MG63 (cell line): ENCODE data around the gene KLK7. TPM values are rescaled to one million over a fixed set of nuclear protein-coding genes. Genes with fewer than 3 reads are reported as not detected.

Experiments
- DNase-seq: peaks from one replicate; pipeline ENCODE4 v3.0.0-alpha.2; 2020
- H3K27me3 ChIP-seq: fragments of 250-450 bp; sonication (Bioruptor Pico); 2 replicates; pipeline ENCODE4 v1.5.1; 2020; ENCODE audit warnings: mild to moderate bottlenecking, moderate library complexity
- H3K36me3 ChIP-seq: fragments of 250-450 bp; sonication (Bioruptor Pico); 2 replicates; pipeline ENCODE4 v1.5.1; 2020; ENCODE audit warnings: mild to moderate bottlenecking, moderate library complexity
- H3K4me3 ChIP-seq: fragments of 250-450 bp; sonication (Bioruptor Pico); 2 replicates; pipeline ENCODE4 v1.5.1; 2020; ENCODE audit warnings: mild to moderate bottlenecking, moderate library complexity
- H3K9me3 ChIP-seq: fragments of 250-450 bp; sonication (Bioruptor Pico); 2 replicates; pipeline ENCODE4 v1.5.1; 2020; ENCODE audit warnings: mild to moderate bottlenecking, moderate library complexity
- total RNA-seq: library from RNA; depleted of rRNA; stranded (reverse); fragments of >200 nt; shearing (Covaris generic); gene quantifications from 2 replicates; pipeline ENCODE4 v1.2.3, GENCODE V29; 2014; ENCODE audit warnings: low replicate concordance; rRNA removed

Gene KLK7
- total RNA-seq, 1 experiment from 2014 or later = 31.4 TPM

DNA sequence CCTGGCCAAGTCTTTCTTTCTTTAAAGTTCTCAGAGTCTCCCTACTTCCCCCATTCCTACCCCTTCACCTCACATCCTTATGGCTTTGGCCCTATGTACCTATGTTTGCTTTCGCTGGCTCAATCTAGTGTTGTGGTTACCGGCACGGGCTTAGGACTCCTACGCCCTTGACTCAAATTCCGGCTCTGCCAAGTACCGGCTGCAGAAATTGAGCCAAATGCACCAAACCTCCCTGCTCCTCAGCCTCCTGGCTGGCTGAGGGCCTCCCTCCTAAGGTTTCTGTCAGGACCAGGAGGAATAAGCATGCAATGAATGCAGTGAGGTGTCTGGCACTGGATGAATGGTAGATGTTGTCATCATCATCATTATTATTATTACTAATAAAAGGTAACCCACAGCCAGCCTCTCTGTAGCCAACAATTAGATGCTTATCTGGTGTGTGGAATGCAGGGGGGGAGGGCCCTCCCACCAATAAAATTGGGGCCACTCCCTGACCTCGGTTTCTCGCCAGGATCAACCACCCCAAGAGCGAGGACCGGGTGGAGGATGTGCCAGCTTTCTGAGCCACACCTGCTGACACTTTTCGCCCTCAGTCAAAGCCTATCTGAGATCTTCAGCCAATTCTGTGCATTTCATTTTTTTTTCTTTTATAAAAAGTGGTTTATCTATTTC, 51.6 kb downstream of the KLK7 start:
- Histone ChIP-seq H3K36me3 (no peaks in the 10 kb centered on the region), H3K4me3 (no peak overlapping the region)
- DNase-seq = peak; percentile 97

DNA sequence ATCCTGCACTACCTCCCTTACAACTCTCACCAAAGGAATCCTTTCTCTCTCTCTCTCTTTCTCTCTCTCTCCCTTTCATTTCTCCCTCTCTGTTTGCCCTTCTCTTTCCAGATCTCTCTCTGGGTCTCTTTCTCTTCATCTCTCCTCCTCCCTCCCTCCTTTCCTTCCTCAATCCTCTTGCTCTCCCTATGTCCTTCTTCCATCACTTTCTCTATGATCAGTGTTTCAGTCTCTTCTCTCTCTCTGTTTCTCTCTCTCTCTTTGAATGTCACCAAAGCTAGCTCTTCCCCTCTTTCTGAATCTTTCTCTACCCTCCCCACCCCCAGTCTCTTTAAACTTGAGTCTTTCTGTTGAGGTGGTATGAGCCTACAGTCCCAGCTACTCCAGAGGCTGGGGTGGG, 52.7 kb downstream of the KLK7 start:
- Histone ChIP-seq H3K4me3 (no peak overlapping the region), H3K9me3 (peaks cover 2% of the 10 kb centered on the region; the same call in 1 of the 2 replicates), H3K36me3 (no peaks in the 10 kb centered on the region), H3K27me3 (no peaks in the 10 kb centered on the region)
- DNase-seq = no peak

More for the DNA sequence above, 51.6 kb downstream of the KLK7 start:
- H3K27me3 ChIP-seq = no peaks in the 10 kb centered on the region
- H3K9me3 ChIP-seq = peaks cover 2% of the 10 kb centered on the region; the same call in 1 of the 2 replicates

DNA sequence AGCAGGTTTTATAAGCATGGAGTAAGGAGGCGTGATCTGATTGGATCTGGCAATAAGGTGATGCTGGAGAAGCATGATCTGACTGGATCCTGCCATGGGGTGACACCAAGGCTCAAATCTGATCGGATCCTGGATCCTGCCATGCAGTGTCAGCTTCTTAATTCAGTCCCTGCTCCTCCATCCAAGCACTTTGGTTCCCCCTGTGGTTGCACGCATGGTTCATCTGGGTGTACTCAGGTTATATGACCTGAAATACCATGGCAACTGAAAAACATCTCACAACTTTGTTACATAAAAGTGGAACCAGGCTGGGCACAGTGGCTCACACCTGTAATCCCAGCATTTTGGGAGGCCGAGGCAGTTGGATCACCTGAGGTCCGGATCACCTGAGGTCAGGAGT, 54.9 kb downstream of the KLK7 start:
- Histone ChIP-seq H3K4me3 (no peak overlapping the region), H3K36me3 (no peaks in the 10 kb centered on the region), H3K27me3 (no peaks in the 10 kb centered on the region; the same call in 1 of the 2 replicates), H3K9me3 (peaks cover 2% of the 10 kb centered on the region; the same call in 1 of the 2 replicates)
- no peak for DNase-seq

Other genes with a start within 250 kb of the KLK7 start
- not detected in 2 replicates for gene GPR32, start 213.5 kb downstream of the KLK7 start, total RNA-seq
- not detected in 2 replicates for gene ACP4, start 193.5 kb downstream of the KLK7 start, total RNA-seq
- not detected in 2 replicates for gene KLK1, start 160.1 kb downstream of the KLK7 start, total RNA-seq
- gene KLK15, start 150.3 kb downstream of the KLK7 start, total RNA-seq = not detected in 2 replicates
- gene KLK3, start 129.0 kb downstream of the KLK7 start, total RNA-seq = not detected in 2 replicates
- gene KLK2, start 110.5 kb downstream of the KLK7 start, total RNA-seq = not detected in 2 replicates
- not detected in 2 replicates for gene KLK4, start 72.5 kb downstream of the KLK7 start, total RNA-seq
- 278 and 454 TPM in 2 replicates for gene KLK5, start 30.9 kb downstream of the KLK7 start, total RNA-seq
- 4.8 and 8.5 TPM in 2 replicates for gene KLK6, start 14.3 kb downstream of the KLK7 start, total RNA-seq
- gene KLK8, start 17.7 kb upstream of the KLK7 start, total RNA-seq = not detected in 2 replicates
- gene KLK10, start 35.8 kb upstream of the KLK7 start, total RNA-seq = 1.5 and 7.0 TPM in 2 replicates
- not detected in 2 replicates for gene KLK11, start 42.7 kb upstream of the KLK7 start, total RNA-seq
- not detected in 2 replicates for gene KLK12, start 51.1 kb upstream of the KLK7 start, total RNA-seq
- gene KLK13, start 81.2 kb upstream of the KLK7 start, total RNA-seq = not detected in 2 replicates
- gene KLK14, start 99.0 kb upstream of the KLK7 start, total RNA-seq = not detected in 2 replicates
- 18.7 and 33.5 TPM in 2 replicates for gene CTU1, start 124.5 kb upstream of the KLK7 start, total RNA-seq
- not detected in 2 replicates for gene SIGLEC9, start 141.0 kb upstream of the KLK7 start, total RNA-seq
- not detected in 2 replicates for gene SIGLEC7, start 158.4 kb upstream of the KLK7 start, total RNA-seq
- gene CD33, start 241.2 kb upstream of the KLK7 start, total RNA-seq = 0.22 and 3.8 TPM in 2 replicates